GM19324 (cell line): ENCODE results near the gene CORO2B.

Experiments
- ATAC-seq: cut with Tn5 transposase; IDR thresholded peaks from one replicate; pipeline ENCODE4 v1.9.1; 2021; ENCODE audit warnings: mild to moderate bottlenecking, moderate library complexity; ENCODE audit not compliant: unreplicated experiment, low FRiP score

Gene CORO2B

DNA sequence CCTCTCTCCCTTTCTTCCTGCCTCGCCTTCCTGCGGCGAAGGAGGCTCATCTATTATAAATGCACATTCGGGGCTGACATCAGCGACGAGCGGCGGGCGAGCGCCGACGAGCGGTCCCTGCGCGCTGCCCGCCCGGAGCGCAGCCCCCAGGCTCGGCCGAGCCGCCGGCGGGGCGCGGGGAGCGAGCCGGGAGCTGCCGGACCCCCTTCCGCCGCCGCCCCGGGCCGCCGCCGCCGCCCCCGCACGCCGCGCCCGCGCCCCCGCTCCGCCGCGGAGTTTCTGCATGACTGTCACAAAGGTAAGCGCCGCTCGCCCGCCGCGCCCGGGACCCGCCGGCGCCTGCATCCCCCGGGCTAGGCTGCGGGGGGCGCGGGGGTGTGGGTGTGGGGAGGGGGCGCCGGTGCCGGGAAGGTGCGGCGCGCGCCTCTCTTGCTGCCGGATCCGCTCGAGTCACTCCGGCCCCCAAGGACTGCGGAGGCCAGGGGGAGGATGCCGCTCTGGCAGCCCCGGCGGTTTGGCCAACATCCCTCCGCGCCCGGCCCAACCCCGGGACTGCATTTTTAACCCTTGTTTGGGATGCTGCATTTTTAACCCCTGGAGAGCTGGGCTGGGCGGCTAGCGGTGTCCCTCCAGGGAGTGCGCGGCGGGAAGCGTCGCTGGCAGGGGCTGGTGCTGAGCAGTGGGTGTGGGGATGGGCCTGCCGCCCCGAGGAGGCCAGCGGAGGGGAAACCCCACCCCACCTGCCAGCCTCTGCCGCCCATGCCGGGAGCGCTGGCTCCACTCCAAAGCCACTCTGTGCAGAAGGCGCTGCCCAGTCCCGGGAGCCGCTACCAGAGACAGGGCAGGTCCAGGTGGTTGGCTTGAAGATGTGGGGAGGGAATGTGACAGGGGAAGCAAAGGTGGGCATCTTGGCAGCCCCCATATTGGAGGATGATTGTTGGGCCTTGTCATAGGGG lies at the start of gene CORO2B:
Gene CORO2B, plus strand, starts transcription at position 14 of the 956 bp plus-strand sequence. Its CDS starts 270 bp downstream, at position 284.
- ATAC-seq: no peak

DNA sequence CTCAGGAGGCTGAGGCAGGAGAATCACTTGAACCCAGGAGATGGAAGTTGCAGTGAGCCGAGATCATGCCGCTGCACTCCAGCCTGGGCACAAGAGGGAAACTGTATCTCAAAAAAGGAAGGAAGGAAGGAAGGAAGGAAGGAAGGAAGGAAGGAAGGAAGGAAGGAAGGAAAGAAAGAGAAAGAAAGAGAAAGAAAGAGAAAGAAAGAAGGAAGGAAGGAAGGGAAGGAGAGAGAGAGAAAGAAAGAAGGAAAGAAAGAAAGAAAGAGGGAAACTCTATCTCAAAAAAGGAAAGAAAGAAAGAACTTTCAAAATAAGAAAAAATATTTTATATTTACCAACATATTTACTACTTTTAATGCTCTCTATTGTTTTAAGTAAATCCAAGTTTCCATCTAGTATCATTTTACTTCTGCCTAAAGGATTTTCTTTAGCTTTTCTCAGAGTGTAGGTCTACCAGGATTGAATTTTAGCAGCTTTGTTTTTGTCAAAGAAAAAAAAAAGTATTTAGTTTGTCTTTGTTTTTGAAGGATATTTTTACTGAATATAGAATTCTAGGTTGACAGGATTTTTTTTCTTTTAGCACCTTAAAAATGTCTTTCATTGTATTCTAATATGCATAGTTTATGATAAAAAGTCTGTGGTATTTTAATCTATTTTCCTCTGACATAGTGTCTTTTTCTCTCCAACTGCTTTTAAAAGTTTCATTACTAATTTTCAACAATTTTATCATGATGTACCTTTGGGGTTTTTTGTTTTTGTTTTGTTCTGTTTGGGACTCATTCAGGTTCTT lies 47.2 kb upstream of the CORO2B start:
- no peak for ATAC-seq

GRCh38 chr15:68536331-68537095 lies 42.3 kb upstream of the CORO2B start:
- no peak for ATAC-seq

GRCh38 chr15:68537097-68537496 lies 41.7 kb upstream of the CORO2B start:
- no peak for ATAC-seq

DNA sequence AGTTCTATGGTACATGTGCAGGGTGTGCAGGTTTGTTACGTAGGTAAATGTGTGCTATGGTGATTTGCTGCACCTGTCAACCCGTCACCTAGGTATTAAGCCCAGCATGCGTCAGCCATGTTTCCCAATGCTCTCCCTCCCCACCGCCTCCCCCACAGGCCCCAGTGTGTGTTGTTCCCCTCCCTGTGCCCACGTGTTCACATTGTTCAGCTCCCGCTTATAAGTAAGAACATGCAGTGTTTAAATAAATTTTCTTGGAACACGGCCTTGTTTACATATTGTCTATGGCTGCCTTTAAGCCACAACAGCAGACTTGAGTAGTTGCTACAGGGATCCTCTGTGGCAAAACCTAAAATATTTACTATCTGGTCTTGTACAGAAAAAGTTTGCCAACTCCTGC lies 41.3 kb upstream of the CORO2B start:
- no peak for ATAC-seq

GRCh38 chr15:68538311-68538710 lies 40.5 kb upstream of the CORO2B start:
- ATAC-seq: no peak

- no peak for ATAC-seq
These were observed 37.0 kb upstream of the CORO2B start for GRCh38 chr15:68541743-68542142.

- no peak for ATAC-seq
These were observed 36.4 kb upstream of the CORO2B start for GRCh38 chr15:68542348-68542747.

- no peak for ATAC-seq
These were observed 36.0 kb upstream of the CORO2B start for GRCh38 chr15:68542771-68543164.

DNA sequence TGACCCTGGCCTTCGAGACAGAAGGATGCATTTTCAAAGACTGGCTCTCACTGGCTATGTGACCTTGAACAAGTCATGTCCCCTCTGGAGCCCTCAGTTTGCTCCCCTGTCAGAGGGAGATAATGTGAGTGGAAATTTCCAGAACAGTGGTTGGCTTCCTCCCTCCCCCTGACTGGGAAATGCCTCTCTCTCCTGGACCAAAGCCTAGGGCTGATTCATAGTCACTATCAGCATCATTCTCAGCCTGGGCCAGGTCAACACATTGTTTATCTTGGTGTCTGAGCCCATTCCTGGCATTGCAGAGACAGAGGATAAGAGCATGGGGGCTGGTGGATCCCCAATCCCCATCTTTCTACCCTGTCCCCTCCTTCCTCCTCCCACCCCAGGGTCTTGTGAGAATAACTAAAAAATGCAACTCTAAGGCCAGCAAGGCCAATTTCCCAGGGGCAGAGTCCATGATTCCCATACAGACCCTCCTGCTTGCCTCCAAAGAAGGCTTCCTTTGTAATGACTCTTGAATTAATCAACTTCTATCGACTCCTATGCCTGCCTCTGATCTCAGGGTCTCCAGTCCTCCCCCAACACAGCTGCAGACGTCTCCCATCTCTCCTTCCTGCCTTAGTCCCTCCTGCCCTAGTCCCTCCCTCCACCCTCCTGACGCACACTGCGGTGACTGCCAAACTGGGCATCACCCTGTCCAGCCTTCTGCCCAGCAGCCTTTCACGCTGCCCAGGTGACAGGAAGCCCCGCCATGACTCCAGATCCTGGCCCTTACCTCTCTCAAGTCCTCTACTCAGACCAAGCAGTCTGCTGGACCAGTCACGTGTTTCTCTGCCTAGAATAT lies 35.4 kb upstream of the CORO2B start:
- ATAC-seq: no peak

DNA sequence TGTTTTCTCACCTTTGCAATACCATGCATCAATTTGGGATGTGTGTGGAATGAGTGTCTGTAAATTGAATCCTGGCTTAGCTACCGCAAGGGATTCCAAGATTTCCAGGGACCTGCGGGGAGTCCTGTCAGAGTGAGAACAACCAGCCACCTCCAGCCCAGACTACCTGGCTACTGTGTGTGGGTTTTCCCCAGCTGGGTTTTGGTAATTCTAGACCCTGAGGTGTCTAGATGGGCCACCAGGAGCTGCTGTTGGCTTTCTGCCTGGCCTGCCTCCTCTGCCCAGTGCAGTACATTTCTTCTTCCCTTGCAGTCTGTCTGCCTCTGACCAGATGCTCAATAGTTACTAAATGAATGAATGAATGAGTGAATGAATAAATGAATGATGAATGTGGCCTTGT lies 32.5 kb upstream of the CORO2B start:
- no peak for ATAC-seq

GRCh38 chr15:68548364-68548763 lies 30.4 kb upstream of the CORO2B start:
- ATAC-seq: no peak

DNA sequence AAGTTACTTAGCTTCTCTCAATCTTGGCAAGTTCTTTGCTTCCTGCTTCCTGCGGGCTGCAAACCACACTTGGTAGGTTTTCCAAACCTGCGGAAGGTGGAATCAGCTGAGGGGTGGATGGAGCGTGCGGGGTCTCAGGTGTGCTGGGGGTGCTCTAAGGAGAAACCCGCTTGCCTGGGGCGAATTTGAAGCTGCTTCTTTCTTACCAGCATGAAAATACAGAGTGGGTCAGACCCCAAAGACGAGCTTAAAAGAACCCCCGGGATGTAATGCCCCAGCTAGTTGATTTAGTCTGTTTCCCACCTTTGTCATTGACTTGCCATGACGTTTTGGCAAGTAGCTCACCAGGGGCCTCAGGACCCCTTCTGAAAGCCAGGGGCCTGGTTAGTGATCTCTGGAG lies 28.8 kb upstream of the CORO2B start:
- no peak for ATAC-seq

GRCh38 chr15:68550498-68551295 lies 28.1 kb upstream of the CORO2B start:
- ATAC-seq: no peak

DNA sequence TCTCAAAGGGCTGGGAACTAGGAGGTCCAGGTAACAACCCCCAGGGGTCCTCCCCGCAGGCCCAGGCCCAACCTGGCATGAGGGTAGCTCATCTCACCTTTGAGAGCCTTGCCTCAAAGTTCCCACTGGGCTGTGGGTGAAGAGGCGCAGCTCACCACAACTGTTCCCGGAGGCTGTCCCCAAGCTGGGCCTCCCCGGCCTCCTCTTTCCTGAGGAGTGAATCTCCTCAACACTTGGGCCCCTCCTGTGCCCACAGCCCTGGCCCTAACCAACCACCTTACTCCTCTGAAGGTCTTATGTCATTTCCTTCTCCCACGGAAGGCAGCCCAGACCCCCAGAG lies 27.5 kb upstream of the CORO2B start:
- no peak for ATAC-seq

DNA sequence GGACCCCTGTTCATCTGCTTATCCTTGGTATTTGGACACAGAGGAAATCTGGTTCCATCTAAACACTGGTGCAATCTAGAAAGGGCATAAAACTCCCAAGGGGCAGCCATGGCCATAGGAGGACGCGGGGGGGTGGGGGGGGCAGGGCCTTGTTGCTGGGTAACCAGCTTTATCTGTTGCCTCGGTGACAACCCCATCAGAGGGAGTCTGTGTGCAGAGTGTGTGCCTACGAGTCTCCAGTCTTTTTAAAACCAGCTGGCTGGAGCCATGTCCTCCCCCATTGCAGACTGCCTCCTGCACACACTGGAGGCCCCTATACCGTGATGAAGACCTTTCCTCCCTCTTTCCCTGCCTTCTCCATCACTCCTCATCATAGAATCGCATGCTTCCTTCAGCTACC lies 26.4 kb upstream of the CORO2B start:
- no peak for ATAC-seq

DNA sequence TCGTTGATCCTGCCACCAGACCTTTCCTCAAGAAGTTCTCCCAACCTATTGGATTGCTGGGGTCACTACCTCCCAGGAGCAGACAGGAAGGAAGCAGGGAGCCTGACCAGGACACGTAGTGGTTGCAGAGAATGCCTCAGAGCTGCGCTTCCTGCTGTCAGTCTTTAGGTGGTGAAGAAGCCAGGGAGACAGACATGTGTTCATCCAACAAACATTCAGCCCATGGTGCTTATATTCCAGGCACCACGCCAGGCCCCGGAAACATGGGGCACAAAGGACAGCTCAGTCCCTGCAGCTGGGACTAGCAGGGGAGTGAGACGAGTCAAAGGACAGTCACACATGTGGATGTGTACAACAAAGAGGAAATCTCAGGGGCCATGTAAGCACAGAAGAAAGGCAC lies 26.0 kb upstream of the CORO2B start:
- ATAC-seq: no peak

DNA sequence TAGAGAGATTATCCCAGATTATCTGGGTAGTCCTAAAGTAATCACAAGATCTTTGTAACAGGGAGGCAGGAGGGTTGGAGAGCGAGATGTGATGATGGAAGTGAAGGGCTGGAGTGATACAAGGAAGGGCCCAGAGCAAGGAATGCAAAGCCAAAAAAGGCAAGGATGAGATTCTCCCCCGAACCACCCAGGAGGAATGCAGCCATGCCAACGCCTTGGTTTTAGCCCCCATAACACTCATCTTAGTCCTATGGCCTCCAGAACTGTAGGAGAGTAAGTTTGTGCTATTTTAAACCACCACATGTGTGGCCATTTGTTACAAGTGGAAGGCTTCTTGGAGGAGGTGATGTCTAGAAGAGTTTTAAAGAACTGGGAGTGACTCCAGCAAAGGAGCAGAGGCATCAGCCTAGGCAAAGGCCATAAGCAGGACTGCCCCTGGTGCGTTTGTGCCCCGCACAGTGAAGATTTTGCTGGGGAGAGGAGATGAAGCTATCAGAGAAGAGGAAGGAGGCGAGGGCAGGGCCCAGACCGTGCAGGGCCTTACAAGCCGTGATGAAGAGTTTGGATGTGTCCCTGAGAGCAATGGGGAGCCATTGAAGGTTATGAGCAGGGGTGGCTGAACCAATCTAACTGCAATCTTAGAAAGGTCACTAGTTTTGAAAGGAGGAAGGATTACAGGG lies 25.3 kb upstream of the CORO2B start:
- no peak for ATAC-seq
